Right atrium auricular region (tissue), 2 donors: ENCODE measurements around the gene SLIT2. TPM values are rescaled to one million over a fixed set of nuclear protein-coding genes. Genes with fewer than 3 reads are reported as not detected.

Source experiments
- DNase-seq: peaks from one replicate; pipeline ENCODE4 v3.0.0-alpha.2; 2019; ENCODE audit warnings: low spot score
- H3K27ac ChIP-seq, 2 donors: fragments of 200-600 bp; sonication (generic); 1 replicate in 1 of 2; 2 replicates in 1 of 2; pipeline ENCODE4 v1.5.1; 2016 to 2019
- H3K27me3 ChIP-seq, 2 donors: fragments of 200-600 bp; sonication (generic); one replicate each; pipeline versions ENCODE4 v1.5.1 to v1.6.0; 2017 to 2019
- H3K36me3 ChIP-seq: fragments of 200-600 bp; sonication (generic); one replicate; pipeline ENCODE4 v1.5.1; 2016
- H3K4me1 ChIP-seq, 2 donors: fragments of 200-600 bp; sonication (generic); one replicate each; pipeline versions ENCODE4 v1.5.1 to v1.6.0; 2017 to 2019
- H3K4me3 ChIP-seq, 2 donors: fragments of 200-600 bp; sonication (generic); 1 replicate in 1 of 2; 2 replicates in 1 of 2; pipeline ENCODE4 v1.5.1; 2017 to 2019; ENCODE audit warnings: mild to moderate bottlenecking in 1 of 2, moderate library complexity in 1 of 2
- H3K9me3 ChIP-seq, 2 donors: fragments of 200-600 bp; sonication (generic); one replicate each; pipeline ENCODE4 v1.5.1; 2019
- CTCF ChIP-seq, 2 donors: fragments of 200-600 bp; sonication (generic); IDR thresholded peaks; one replicate each; pipeline ENCODE4 v1.5.1; 2019; ENCODE audit warnings: antibody characterized with exemption in 2 of 2
- total RNA-seq, 2 donors: library from RNA; depleted of rRNA; stranded (reverse); fragments of >200 nt; gene quantifications; one replicate each; pipeline ENCODE4 v1.1.0, GENCODE V29; 2016

SLIT2 gene
- 10 to 100 TPM in 1 of 2 donors, 1 to 10 TPM in 1; 6.7 to 12.1 TPM for total RNA-seq

GRCh38 chr4:20251796-20252655 lies at the start of gene SLIT2:
Gene SLIT2 (plus strand): TSS chr4:20251905. CDS start chr4:20253816, 1,911 bp downstream.
- H3K27ac ChIP-seq, result peak within 1 kb of the TSS; percentile 50 to 73
- peaks cover 0 to 13% of the 10 kb centered on the region in 2 donors for H3K4me1 ChIP-seq
- H3K9me3 ChIP-seq, result no peaks in the 10 kb centered on the region
- peak within 1 kb of the TSS; percentile 54 to 56 for H3K4me3 ChIP-seq
- DNase-seq, result peak; percentile 92
- TF ChIP-seq CTCF (IDR thresholded peaks at IDR 0.05), result no peak
- H3K27me3 ChIP-seq, result no peaks in the 10 kb centered on the region
- H3K36me3 ChIP-seq, result no peaks in the 10 kb centered on the region

- no peaks in the 10 kb centered on the region for H3K36me3 ChIP-seq
Observed at GRCh38 chr4:20203508-20203907, 48.2 kb upstream of the SLIT2 start.

GRCh38 chr4:20217521-20217920 lies 34.2 kb upstream of the SLIT2 start:
- no peak overlapping the region for H3K4me3 ChIP-seq
- no peaks in the 10 kb centered on the region for H3K4me1 ChIP-seq
- no peaks in the 10 kb centered on the region for H3K36me3 ChIP-seq
- TF ChIP-seq CTCF (IDR thresholded peaks at IDR 0.05), result no peak
- H3K9me3 ChIP-seq, result no peaks in the 10 kb centered on the region
- H3K27me3 ChIP-seq, result no peaks in the 10 kb centered on the region
- H3K27ac ChIP-seq, result no peak overlapping the region
- no peak for DNase-seq

More at GRCh38 chr4:20203508-20203907, 48.2 kb upstream of the SLIT2 start:
- no peaks in the 10 kb centered on the region for H3K9me3 ChIP-seq
- no peak for DNase-seq
- no peaks in the 10 kb centered on the region for H3K4me1 ChIP-seq
- no peak for TF ChIP-seq CTCF (IDR thresholded peaks at IDR 0.05)
- H3K27ac ChIP-seq, result no peak overlapping the region
- H3K27me3 ChIP-seq, result no peaks in the 10 kb centered on the region
- no peak overlapping the region for H3K4me3 ChIP-seq

GRCh38 chr4:20217951-20218350 lies 33.8 kb upstream of the SLIT2 start:
- no peak for DNase-seq
- Histone ChIP-seq H3K36me3 (no peaks in the 10 kb centered on the region), H3K9me3 (no peaks in the 10 kb centered on the region), H3K4me1 (no peaks in the 10 kb centered on the region), H3K27me3 (no peaks in the 10 kb centered on the region), H3K4me3 (no peak overlapping the region), H3K27ac (no peak overlapping the region)
- TF ChIP-seq CTCF (IDR thresholded peaks at IDR 0.05), result no peak

- H3K9me3 ChIP-seq, result no peaks in the 10 kb centered on the region
- no peaks in the 10 kb centered on the region for H3K36me3 ChIP-seq
- H3K4me1 ChIP-seq, result no peaks in the 10 kb centered on the region
- TF ChIP-seq CTCF (IDR thresholded peaks at IDR 0.05), result no peak
- no peak overlapping the region for H3K4me3 ChIP-seq
- no peak overlapping the region for H3K27ac ChIP-seq
- no peak for DNase-seq
- no peaks in the 10 kb centered on the region for H3K27me3 ChIP-seq
Observed at GRCh38 chr4:20219521-20219920, 32.2 kb upstream of the SLIT2 start.
